ENCODE results near the gene STT3B.
"Not testable (repeated sequence)": the region's sequence is repeated elsewhere in the genome, so short reads cannot be mapped to it uniquely, and the experiment has no call there.

STT3B gene

DNA sequence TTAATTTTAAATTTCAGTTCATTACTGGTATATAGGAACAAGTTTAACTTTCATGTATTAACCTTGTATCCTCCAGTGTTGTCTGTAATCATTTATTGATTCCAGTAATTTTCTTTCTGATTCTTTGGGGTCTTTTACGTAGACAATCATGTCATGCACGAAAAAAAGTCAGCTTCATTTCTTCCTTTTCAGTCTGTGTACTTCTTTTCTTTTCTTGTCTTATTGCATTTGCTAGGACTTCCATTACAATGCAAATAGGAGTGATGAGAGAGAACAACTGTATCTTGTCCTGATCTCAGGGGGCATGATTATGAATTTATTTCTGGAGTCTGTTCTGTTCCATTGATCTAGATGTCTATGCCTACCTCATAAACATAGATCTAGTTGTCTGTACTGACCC is 56.5 kb downstream of the STT3B start:
- in situ Hi-C loops (cut with MboI; ENCODE audit: low sequenced_read_pairs), result no loop called here

DNA sequence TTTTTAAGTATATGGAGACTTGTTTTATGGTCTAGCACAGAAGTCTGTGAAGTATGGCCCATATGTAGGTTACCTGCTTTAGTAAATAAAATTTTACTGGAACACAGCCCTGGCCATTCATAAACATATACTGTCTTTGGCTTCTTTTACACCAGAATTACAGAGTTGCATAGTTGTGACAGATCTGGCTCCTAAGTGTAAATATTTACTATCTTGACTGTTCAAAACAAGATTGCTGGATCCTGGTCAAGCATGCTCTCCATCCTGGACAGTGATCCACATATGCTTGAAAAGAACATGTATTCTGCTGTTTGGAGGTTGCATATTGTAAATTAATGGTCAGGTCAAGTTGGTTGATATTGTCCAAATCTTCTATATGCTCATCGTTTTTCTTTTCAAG is 57.9 kb downstream of the STT3B start:
- in situ Hi-C loops (cut with MboI; ENCODE audit: low sequenced_read_pairs), result no loop called here

DNA sequence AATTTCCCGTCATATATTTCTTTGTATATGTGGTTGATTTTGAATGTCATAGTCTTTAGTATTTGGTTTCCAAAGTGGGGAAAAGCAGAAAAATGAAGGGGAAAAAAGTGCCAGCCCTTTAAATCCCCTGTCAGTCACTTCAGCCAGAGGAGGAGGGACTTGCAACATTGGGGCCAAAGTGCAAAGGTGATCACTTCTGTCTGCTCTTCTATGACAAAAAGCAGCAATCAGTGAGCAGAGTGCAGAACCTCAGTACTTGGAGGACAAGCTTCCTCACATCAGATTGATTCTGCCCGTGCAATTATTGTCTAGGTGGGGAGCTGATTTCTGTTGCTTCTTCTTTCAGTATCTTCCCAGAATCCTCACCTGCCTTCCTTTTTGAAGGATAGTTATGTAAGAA is 60.0 kb downstream of the STT3B start:
- in situ Hi-C loops (cut with MboI; ENCODE audit: low sequenced_read_pairs), result no loop called here

DNA sequence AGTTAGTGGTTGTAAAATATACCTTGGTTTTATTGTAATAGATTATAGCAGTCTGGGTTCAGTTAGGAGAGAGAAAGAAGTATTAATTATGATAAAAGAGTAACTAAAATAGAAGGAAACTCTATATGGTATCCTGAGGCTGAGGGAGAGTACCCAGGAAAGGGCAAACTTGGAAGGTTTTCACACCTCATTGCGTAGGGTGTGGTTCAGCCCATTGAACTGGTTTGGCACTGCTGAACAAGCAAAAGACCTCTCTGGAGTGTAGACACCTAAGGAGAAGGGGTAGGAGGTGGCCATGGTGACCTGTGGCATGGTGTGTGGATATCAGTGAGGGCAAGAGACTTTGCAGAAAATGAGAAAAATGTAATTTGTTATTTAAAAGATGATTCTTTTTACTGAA is 63.5 kb downstream of the STT3B start:
- in situ Hi-C loops (cut with MboI; ENCODE audit: low sequenced_read_pairs), result no loop called here

DNA sequence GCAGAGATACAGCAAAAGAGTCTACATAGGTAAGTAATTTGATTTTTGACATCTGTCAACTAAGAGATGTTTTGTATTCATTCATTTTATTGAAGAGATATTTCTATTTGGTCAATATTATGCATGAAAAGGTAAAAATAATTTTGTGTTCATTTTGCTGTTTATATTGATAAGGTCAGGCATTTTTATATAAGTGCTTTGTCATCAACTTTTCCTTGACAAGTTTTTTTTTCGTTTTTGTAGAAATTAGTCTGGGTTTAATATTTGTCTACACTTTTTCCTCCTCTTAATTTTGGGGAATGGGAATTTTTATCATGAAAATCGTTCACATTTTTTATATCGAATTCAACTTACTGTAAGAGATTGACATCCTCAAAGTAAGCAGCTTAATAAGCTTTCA is 67.7 kb downstream of the STT3B start:
- in situ Hi-C loops (cut with MboI; ENCODE audit: low sequenced_read_pairs), result no loop called here

DNA sequence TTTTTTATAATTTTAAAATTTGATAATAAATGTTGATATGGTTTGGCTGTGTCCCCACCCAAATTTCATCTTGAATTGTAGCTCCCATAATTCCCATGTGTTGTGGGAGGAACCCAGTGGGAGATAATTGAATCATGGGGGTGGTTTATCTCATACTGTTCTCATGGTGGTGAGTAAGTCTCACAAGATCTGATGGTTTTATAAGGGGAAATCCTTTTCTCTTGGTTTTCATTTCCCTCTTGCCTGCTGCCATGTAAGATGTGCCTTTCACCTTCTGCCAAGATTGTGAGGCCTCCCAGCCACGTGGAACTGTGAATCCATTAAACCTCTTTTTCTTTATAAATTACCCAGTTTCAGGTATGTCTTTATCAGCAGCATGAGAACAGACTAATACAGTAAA is 72.6 kb downstream of the STT3B start:
- in situ Hi-C loops (cut with MboI; ENCODE audit: low sequenced_read_pairs), result not testable (repeated sequence)

DNA sequence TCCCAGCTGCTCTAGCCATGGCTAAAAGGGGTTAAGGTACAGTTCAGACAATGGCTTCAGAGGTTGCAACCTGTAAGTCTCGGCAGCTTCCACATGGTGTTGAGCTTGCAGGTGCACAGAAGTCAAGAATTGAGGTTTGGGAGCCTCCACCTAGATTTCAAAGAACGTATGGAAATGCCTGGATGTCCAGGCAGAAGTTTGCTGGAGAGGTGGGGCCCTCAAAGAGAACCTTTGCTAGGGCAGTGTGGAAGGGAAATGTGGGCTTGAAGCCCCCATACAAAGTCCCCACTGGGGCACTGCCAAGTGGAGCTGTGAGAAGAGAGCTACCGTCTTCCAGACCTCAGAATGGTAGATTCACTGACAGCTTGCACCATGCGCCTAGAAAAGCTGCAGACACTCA is 73.7 kb downstream of the STT3B start:
- in situ Hi-C loops (cut with MboI; ENCODE audit: low sequenced_read_pairs), result no loop called here

DNA sequence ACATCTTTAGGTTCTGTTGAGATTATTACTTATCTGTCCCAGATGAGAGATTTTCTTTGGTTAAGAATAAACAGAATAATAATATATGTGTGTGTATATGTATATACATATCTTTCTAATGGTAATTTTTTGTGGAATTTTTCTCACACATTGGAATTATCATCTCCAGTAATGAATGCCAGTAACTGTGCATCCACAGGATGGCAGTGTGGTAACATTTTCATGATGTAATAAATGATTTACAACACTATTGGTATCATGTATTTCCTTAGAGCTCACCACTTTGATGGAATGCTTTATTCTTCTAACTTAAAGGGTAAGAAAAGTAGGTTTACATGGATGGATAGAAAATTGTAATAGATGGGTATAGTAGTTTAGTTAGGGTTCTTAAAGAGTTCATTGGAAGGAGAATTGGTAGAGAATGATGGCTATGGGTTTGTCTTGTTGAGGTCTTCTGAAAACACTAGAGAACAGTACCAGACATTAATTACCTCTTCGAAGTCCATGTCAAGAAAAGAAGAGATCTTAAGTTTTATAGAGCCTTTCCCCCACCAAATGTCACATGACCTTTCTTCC is 78.1 kb downstream of the STT3B start:
- in situ Hi-C loops (cut with MboI; ENCODE audit: low sequenced_read_pairs), result no loop called here

DNA sequence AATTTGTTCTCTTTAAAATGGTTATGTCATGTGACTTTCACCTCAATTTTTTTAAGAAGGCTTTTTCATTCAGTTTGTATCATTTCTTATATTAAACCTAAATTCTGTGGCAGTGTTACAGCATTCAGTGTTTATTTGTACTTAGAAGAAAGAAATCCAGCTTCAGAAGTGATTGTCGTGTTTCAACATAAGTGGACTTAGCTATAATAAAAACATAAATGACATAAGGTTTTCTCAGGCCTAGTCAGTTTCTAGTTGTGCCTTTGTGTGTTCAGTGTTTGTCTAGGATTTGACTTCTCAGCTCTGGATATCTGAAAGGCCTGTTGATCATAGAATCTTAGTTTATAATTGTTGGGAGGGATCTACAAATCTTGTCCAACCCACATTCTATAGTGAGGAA is 80.5 kb downstream of the STT3B start:
- in situ Hi-C loops (cut with MboI; ENCODE audit: low sequenced_read_pairs), result no loop called here

DNA sequence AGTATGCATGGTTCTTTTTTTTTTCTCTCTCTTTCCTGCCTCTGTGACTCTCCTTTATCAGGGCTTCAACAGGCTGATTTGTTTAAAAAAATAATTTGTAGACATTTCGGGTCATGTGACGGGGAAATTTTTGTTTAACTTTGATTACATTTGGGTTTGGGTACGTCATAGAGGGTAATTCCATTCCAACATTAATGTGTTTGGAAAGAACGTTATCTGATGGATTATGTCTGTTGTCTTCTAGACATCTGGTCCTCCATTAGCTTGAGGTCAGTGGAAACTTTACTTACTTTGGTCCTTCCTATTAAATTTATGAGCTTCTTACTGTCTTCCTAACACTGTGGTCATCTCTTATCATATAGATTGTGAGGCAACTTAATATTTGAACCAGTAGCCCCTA is 80.9 kb downstream of the STT3B start:
- in situ Hi-C loops (cut with MboI; ENCODE audit: low sequenced_read_pairs), result no loop called here

DNA sequence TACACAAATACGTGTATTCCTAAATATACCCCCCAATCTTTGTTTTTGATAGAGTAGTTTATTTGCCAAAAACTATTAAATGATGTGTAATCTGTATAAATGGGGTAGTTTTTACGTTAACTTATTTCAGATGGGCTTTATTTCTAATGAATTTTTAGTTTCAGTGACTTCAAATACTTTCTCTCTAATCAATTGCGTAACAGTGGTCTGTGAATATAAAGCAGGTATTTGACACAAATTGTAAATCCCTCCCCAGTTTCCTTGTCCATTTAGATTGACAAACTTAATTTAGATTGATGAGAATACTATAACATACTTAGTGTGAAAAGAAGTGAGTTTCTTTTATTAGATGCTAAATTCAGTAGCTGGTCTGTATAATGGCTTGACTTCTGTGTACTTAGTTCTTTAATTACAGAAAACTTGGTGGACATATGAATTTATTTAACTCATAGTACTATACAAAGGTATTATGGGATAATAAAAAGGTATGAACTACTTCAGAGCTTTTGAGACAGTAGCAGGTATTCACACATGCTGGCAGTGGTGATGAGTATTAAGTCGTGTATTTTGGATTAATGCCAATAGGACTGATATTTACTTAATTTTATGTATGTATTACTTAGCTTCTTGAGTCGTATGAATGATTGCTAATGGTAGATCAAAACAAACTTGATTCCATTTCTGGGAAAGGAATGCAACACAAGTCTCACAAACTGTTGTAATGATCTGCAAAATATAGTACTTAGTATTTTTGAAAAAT is 81.6 kb downstream of the STT3B start:
- in situ Hi-C loops (cut with MboI; ENCODE audit: low sequenced_read_pairs), result no loop called here

DNA sequence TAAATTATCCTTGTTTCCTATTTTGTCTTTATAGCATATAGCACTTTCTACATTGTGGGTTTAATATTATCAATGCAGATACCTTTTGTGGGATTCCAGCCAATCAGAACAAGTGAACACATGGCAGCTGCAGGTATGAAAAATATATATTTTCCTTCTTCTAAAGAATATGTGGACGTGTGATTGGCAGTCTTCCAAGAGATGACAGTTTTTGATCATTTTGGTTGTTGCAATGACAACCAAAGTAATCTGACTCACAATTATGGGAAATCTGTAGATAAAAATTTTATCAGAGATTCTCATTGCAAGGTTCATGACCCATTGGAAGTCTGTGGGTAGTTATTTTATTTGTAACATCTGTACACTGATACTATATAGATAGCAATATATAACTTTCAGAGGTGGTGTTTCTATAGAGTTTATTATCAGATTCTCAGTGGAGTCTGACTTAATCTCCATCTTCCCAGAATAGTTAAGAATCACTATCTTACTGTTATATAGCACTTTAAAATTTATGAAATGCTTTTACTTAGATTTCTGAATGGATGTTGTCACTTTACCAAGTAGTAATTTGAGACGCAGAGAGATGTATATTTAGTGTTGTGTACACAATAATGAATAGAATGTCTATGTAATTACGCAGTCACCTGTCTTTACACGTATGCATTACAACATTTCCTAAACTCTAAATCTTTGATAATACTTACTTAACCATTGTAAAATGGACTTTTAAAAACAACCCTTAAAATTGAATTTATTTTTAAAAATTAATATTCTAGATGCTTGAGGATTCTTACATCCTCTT is 82.5 kb downstream of the STT3B start:
- in situ Hi-C loops (cut with MboI; ENCODE audit: low sequenced_read_pairs), result no loop called here

DNA sequence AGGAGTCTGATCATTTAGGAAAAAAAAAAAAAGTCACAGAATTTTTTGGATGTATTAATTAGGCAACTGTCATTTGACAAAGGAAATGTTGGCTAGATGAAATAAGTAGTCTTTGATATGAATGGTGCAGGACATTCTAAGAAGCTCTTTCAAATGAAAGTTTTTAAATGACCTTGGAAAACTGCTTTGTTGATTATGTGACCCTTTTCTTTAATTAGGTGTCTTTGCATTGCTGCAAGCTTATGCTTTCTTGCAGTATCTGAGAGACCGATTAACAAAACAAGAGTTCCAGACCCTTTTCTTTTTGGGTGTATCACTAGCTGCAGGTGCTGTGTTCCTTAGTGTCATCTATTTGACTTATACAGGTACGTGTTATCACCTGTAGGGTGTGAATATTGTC is 84.0 kb downstream of the STT3B start:
- in situ Hi-C loops (cut with MboI; ENCODE audit: low sequenced_read_pairs), result no loop called here

DNA sequence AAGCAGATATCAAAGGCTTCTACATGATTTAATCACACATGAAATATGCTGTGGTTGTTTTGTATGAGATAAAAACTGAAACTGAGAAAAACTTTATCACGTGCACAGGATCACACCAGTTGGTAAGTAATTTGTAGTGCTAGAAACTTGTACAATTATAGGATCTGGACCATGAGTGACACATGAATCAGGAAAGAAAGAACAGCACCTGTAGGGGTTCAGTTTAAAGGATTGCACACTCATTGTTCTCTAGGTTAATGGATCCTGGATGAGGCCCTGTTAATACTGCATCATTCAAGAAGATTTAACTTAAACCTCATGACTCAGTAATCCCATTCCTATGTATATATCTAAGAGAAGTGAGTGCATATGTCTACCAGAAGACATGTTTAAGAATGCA is 87.9 kb downstream of the STT3B start:
- in situ Hi-C loops (cut with MboI; ENCODE audit: low sequenced_read_pairs), result no loop called here

DNA sequence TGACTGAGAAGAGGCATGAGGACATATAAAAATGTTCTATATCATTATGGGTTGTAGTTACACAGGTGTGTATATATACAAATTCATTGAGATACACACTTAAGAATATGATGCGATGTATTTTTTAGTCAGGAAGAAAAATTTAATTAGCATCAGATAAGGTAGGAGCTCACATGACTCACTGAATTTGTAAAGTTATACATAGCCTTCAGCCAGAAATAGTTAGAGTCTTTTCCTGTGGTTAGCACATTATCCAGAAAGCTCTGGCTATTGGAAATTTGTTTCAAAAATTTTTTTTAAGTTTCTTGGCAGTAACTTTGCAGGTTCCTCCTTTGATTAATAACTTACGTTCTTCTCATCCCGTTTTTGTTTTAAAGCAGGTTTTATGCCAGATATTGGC is 88.6 kb downstream of the STT3B start:
- in situ Hi-C loops (cut with MboI; ENCODE audit: low sequenced_read_pairs), result no loop called here

DNA sequence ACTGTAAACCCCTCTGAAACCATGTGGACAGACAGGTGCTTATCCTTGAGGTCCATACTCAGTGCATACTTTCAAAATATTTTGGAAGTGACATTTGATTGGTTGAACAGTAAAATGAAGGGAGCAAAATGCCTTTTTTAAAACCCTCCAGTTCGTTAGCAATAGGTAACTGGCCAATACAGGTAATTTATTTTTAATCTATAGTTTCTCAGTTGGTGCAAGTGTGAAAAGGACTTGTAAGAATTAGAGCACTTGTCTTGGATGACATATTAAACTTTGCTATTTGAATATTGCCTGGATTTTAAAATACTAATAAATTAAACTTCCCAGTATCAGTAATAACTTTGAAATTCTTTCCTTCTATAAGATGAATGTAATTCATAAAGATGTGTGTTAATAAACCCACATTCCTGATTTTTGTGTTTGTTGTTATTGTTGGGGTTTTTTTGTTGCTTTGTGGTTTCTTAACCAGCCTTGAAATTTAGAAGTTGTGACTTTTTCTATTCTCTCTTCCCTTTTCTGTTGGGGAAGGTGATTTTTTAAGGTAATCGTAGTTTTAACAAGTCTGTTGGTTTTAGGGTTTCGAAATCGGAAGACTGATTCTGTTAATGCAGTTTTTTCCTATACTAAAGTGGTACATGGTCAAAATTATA is 90.0 kb downstream of the STT3B start:
- in situ Hi-C loops (cut with MboI; ENCODE audit: low sequenced_read_pairs), result no loop called here

DNA sequence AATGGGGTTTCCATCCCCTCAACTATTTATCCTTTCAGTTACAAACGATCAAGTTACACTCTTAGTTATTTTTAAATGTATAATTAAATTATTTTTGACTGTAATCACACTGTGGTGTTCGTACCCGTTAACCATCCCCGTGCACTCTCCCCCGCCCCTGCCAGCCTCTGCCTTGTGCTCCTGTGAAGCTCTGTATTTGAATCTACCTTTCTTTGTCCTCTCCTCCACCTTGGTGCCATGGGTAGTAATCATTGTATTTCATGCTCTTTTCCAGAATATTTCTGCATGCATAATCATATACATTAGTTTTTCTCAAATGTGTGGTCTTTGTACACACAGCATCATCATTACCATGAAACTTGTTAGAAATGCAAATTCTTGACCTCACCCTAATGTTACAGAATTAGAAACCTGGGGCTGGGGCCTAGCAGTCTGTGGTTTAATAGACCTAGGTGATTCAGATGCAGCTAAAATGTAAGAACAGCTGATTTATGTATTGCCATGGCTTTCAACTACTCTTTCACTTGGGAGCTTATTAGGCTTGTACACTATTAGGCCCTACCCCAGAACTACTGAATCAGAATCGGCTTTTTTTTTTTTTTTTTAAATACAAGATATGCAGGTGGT is 91.5 kb downstream of the STT3B start:
- in situ Hi-C loops (cut with MboI; ENCODE audit: low sequenced_read_pairs), result no loop called here

DNA sequence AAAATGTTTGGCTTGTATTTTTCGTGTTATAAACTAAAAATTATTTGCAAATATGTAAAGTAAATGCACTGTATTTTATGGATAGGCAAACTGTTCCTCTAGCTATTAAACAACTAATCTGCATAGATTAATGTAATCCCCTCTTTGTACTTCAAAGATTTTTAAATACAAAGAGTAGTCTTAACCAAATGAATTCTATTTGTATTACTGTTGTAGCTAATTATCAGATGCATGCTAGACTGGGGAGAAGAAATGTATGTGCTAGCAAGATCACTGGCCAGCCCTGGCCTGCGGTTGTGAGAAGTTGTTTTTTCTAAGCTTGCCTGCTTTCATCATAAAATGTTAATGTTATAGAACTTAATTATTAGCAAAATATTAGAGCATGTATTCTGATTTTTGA is 92.6 kb downstream of the STT3B start:
- in situ Hi-C loops (cut with MboI; ENCODE audit: low sequenced_read_pairs), result no loop called here

DNA sequence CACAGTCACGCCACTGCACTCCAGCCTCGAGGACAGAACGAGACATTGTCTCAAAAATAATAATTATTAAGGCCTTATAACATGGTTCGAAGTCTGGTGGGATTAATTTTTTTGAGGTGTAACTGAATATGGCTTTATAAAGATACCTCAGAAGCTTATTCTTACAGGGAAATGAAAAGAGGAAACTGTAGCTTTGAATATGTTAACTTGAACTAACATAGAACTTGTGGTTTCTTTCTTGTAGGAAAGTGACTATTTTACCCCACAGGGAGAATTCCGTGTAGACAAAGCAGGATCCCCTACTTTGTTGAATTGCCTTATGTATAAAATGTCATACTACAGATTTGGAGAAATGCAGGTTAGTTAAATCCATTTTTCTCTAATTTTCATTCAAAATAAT is 96.3 kb downstream of the STT3B start:
- in situ Hi-C loops (cut with MboI; ENCODE audit: low sequenced_read_pairs), result no loop called here

DNA sequence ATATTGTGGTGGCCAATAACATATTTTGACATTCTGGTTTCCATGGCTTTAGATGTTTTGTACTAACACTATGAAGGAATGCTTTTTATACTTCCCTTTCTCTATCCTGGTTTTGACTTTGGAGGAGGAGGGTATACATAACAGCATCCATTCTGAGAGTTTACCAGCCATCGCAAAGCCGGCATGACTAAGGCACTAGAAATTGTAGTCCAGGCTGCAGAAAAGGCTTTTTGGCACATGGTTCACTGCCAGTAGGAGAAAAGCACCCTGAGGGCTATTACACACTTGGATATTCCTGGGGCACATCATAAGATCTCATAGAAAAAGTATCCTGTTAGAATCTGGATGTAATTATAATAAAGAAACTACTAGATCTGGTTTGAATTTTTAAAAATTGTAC is 101.8 kb downstream of the STT3B start:
- in situ Hi-C loops (cut with MboI; ENCODE audit: low sequenced_read_pairs), result no loop called here

DNA sequence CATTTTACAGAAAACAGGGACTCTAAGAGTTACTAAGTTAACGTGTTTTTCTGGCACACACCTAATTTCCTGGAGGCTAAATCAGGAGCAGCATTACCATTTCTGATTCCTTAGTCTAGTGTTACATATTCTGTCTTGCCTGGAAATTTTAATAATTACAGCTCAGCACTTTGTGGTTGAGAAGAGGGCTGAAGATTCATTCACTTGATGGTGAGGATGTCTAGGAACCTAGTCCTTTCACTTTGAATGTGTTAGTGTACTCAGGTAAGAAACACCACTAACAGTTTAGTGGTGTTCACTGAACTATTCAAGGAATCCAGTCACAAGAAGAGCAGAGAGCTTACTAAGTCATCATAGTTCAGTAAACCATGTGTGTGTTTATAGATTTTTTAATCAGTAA is 102.8 kb downstream of the STT3B start:
- in situ Hi-C loops (cut with MboI; ENCODE audit: low sequenced_read_pairs), result no loop called here

Data from HL-60/S4 treated with phorbol 12-myristate 13-acetate at 8.2 ng/mL for 4 days and 3 days (cell line).